Measurements from ENCODE around the gene CCNY.
"Not testable (repeated sequence)": the region's sequence is repeated elsewhere in the genome, so short reads cannot be mapped to it uniquely, and the experiment has no call there.

DNA sequence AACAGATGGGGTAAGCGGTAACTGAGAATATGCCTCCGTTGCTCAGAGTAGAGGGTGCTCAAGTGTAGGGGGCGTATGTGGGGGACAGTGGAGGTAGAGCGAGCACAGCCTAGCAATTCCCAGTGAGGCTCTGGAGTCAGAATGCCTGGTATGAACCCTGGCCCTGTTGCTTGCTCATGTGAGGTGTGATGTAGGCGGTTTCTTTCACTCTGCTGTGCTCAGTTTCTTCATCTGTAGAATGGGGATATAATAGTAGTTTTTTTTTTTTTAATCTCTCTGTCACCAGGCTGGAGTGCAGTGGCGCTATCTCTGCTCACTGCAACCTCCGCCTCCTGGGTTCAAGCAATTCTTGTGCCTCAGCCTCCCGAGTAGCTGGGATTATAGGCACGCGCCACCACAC lies 82.3 kb downstream of the CCNY start:
- TF ChIP-seq, protein P1, sequence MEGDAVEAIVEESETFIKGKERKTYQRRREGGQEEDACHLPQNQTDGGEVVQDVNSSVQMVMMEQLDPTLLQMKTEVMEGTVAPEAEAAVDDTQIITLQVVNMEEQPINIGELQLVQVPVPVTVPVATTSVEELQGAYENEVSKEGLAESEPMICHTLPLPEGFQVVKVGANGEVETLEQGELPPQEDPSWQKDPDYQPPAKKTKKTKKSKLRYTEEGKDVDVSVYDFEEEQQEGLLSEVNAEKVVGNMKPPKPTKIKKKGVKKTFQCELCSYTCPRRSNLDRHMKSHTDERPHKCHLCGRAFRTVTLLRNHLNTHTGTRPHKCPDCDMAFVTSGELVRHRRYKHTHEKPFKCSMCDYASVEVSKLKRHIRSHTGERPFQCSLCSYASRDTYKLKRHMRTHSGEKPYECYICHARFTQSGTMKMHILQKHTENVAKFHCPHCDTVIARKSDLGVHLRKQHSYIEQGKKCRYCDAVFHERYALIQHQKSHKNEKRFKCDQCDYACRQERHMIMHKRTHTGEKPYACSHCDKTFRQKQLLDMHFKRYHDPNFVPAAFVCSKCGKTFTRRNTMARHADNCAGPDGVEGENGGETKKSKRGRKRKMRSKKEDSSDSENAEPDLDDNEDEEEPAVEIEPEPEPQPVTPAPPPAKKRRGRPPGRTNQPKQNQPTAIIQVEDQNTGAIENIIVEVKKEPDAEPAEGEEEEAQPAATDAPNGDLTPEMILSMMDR (IDR thresholded peaks at IDR 0.05; ENCODE audit: insufficient read depth, low read depth, low read length), result not testable (repeated sequence)
- TF ChIP-seq EZH2 (IDR thresholded peaks at IDR 0.05; ENCODE audit: insufficient read depth, low read length), result not testable (repeated sequence)

All from astrocyte (in vitro differentiated cells and primary cell).